OCI-LY1 (cell line): Measurements from ENCODE around the gene CPSF3.

Experiments used
- H2AFZ ChIP-seq: fragments of 200-600 bp; sonication (generic), shearing (Covaris generic); 2 replicates; pipeline ENCODE4 v1.6.0; 2014; ENCODE audit warnings: antibody characterized with exemption, mild to moderate bottlenecking, low read length
- H3F3A ChIP-seq: fragments of 200-600 bp; sonication (generic), shearing (Covaris generic); 2 replicates; pipeline ENCODE4 v1.6.0; 2014; ENCODE audit warnings: mild to moderate bottlenecking, antibody characterized with exemption, low read length, moderate library complexity; ENCODE audit not compliant: insufficient read depth
- H3K27ac ChIP-seq: fragments of 200-600 bp; sonication (generic); 2 replicates; pipeline ENCODE4 v1.5.1; 2014; ENCODE audit warnings: low read length, mixed run types, mild to moderate bottlenecking, low read depth; ENCODE audit not compliant: poor library complexity, severe bottlenecking
- H3K27me3 ChIP-seq: fragments of 200-600 bp; sonication (generic); 2 replicates; pipeline ENCODE4 v1.6.0; 2014; ENCODE audit warnings: antibody characterized with exemption, mild to moderate bottlenecking, low read length, moderate library complexity; ENCODE audit not compliant: insufficient read depth
- H3K36me3 ChIP-seq: fragments of 200-600 bp; sonication (generic); 2 replicates; pipeline ENCODE4 v1.6.1; 2014; ENCODE audit warnings: mild to moderate bottlenecking, antibody characterized with exemption, low read length, moderate library complexity, mixed read lengths; ENCODE audit not compliant: insufficient read depth
- H3K4me1 ChIP-seq: fragments of 200-600 bp; sonication (generic); 2 replicates; pipeline ENCODE4 v1.5.1; 2014; ENCODE audit warnings: mild to moderate bottlenecking, low read length, moderate library complexity; ENCODE audit not compliant: insufficient read depth, severe bottlenecking
- H3K4me2 ChIP-seq: fragments of 200-600 bp; sonication (generic), shearing (Covaris generic); 2 replicates; pipeline ENCODE4 v1.6.1; 2014; ENCODE audit warnings: low read length
- H3K4me3 ChIP-seq: fragments of 200-600 bp; sonication (generic); 2 replicates; pipeline ENCODE4 v1.5.1; 2014; ENCODE audit warnings: low read length, low read depth, mild to moderate bottlenecking, mixed read lengths; ENCODE audit not compliant: poor library complexity, severe bottlenecking
- H3K79me2 ChIP-seq: fragments of 200-600 bp; shearing (Covaris generic); 2 replicates; pipeline ENCODE4 v1.6.1; 2016; ENCODE audit warnings: mixed run types, low read length, mixed read lengths; ENCODE audit not compliant: insufficient read depth
- H3K9ac ChIP-seq: fragments of 200-600 bp; sonication (generic), shearing (Covaris generic); 2 replicates; pipeline ENCODE4 v1.6.1; 2014; ENCODE audit warnings: mild to moderate bottlenecking, low read length, mixed read lengths
- H3K9me2 ChIP-seq: fragments of 200-600 bp; sonication (generic), shearing (Covaris generic); 2 replicates; pipeline ENCODE4 v1.6.1; 2014; ENCODE audit warnings: low read depth, mild to moderate bottlenecking, low read length, mixed read lengths
- H3K9me3 ChIP-seq: fragments of 200-600 bp; shearing (Covaris generic); 2 replicates; pipeline ENCODE4 v1.6.1; 2014; ENCODE audit warnings: low read length, mixed read lengths
- H4K20me1 ChIP-seq: fragments of 200-600 bp; sonication (generic), shearing (Covaris generic); 2 replicates; pipeline ENCODE4 v1.6.0; 2016; ENCODE audit warnings: mild to moderate bottlenecking, low read length; ENCODE audit not compliant: insufficient read depth
- CTCF ChIP-seq: fragments of 200-600 bp; sonication (generic), shearing (Covaris generic); IDR thresholded peaks from 2 replicates; pipeline ENCODE4 v1.5.1; 2017; ENCODE audit warnings: mild to moderate bottlenecking, antibody characterized with exemption, low read length, moderate library complexity, mixed read lengths
- EZH2 ChIP-seq: fragments of 200-600 bp; sonication (generic), shearing (Covaris generic); IDR thresholded peaks from 2 replicates; pipeline ENCODE4 v1.8.0; 2017; ENCODE audit warnings: borderline replicate concordance, mixed run types, mild to moderate bottlenecking, antibody characterized with exemption, low read length, moderate library complexity, mixed read lengths

Gene CPSF3

GRCh38 chr2:9415516-9416169, 7.8 kb upstream of the CPSF3 start:
- Histone ChIP-seq H4K20me1 (no peaks in the 10 kb centered on the region), H3K4me3 (no peak overlapping the region), H3K27ac (no peak overlapping the region), H2AFZ (no peak overlapping the region), H3F3A (no peaks in the 10 kb centered on the region), H3K9me3 (no peaks in the 10 kb centered on the region), H3K9me2 (no peaks in the 10 kb centered on the region), H3K27me3 (no peaks in the 10 kb centered on the region), H3K4me1 (peaks cover 8% of the 10 kb centered on the region), H3K9ac (no peak overlapping the region), H3K4me2 (no peak overlapping the region), H3K79me2 (0 out of 2 replicates have a peak, but pooled peaks cover 14% of the 10 kb centered on the region), H3K36me3 (peaks cover 53% of the 10 kb centered on the region)
- TF ChIP-seq EZH2 (no peak), CTCF (no peak)

GRCh38 chr2:9416267-9416961, 7.0 kb upstream of the CPSF3 start:
- H3K9ac ChIP-seq, result no peak overlapping the region
- H3K79me2 ChIP-seq, result 0 out of 2 replicates have a peak, but pooled peaks cover 16% of the 10 kb centered on the region
- no peak overlapping the region for H3K4me3 ChIP-seq
- no peaks in the 10 kb centered on the region for H4K20me1 ChIP-seq
- H3K36me3 ChIP-seq, result peaks cover 48% of the 10 kb centered on the region
- H3K9me3 ChIP-seq, result no peaks in the 10 kb centered on the region
- H3K9me2 ChIP-seq, result no peaks in the 10 kb centered on the region
- H3K4me1 ChIP-seq, result peaks cover 14% of the 10 kb centered on the region
- no peaks in the 10 kb centered on the region for H3F3A ChIP-seq
- H2AFZ ChIP-seq, result no peak overlapping the region
- H3K4me2 ChIP-seq, result no peak overlapping the region
- H3K27ac ChIP-seq, result no peak overlapping the region
- no peaks in the 10 kb centered on the region for H3K27me3 ChIP-seq
- TF ChIP-seq CTCF, result no peak
- no peak for TF ChIP-seq EZH2

GRCh38 chr2:9416962-9417316, 6.5 kb upstream of the CPSF3 start:
- H3K9me2 ChIP-seq, result no peaks in the 10 kb centered on the region
- no peak overlapping the region for H3K9ac ChIP-seq
- H3F3A ChIP-seq, result no peaks in the 10 kb centered on the region
- H2AFZ ChIP-seq, result no peak overlapping the region
- no peaks in the 10 kb centered on the region for H3K27me3 ChIP-seq
- no peak overlapping the region for H3K4me3 ChIP-seq
- TF ChIP-seq EZH2 (no peak), CTCF (no peak)
- peaks cover 45% of the 10 kb centered on the region for H3K36me3 ChIP-seq
- H3K4me1 ChIP-seq, result peaks cover 19% of the 10 kb centered on the region
- no peak overlapping the region for H3K27ac ChIP-seq
- no peaks in the 10 kb centered on the region for H3K9me3 ChIP-seq
- peaks cover 21% of the 10 kb centered on the region for H3K79me2 ChIP-seq
- no peak overlapping the region for H3K4me2 ChIP-seq
- H4K20me1 ChIP-seq, result no peaks in the 10 kb centered on the region
